Immature natural killer cell (primary cell): ENCODE measurements around the gene MSI1. TPM values are rescaled to one million over a fixed set of nuclear protein-coding genes. Genes with fewer than 3 reads are reported as not detected.

ENCODE experiments used
- DNase-seq, 3 donors: peaks; one replicate each; pipeline ENCODE4 v3.0.0; 2022; ENCODE audit warnings: mixed read lengths in 1 of 3
- H3K27ac Mint-ChIP-seq, 6 donors: one replicate each; pipeline ENCODE4 v1.8.0; 2020; ENCODE audit warnings: mixed read lengths in 6 of 6, mild to moderate bottlenecking in 5 of 6, inconsistent platforms in 4 of 6, moderate library complexity in 3 of 6
- H3K27me3 Mint-ChIP-seq, 3 donors: one replicate each; pipeline ENCODE4 v1.8.0; 2020 to 2021; ENCODE audit warnings: low read depth in 3 of 3, mild to moderate bottlenecking in 3 of 3, mixed read lengths in 3 of 3, moderate library complexity in 3 of 3, inconsistent platforms in 1 of 3
- H3K36me3 Mint-ChIP-seq, 3 donors: one replicate each; pipeline ENCODE4 v1.8.0; 2020; ENCODE audit warnings: mixed read lengths in 3 of 3, inconsistent platforms in 2 of 3, mild to moderate bottlenecking in 2 of 3
- H3K4me1 Mint-ChIP-seq, 2 donors: one replicate each; pipeline ENCODE4 v1.8.0; 2020; ENCODE audit warnings: inconsistent platforms in 2 of 2, mild to moderate bottlenecking in 2 of 2, mixed read lengths in 2 of 2, moderate library complexity in 1 of 2
- H3K4me3 Mint-ChIP-seq, 5 donors: one replicate each; pipeline ENCODE4 v1.8.0; 2020; ENCODE audit warnings: mild to moderate bottlenecking in 5 of 5, mixed read lengths in 5 of 5, inconsistent platforms in 3 of 5, moderate library complexity in 3 of 5
- H3K9me3 Mint-ChIP-seq, 6 donors: one replicate each; pipeline ENCODE4 v1.8.0; 2020; ENCODE audit warnings: mild to moderate bottlenecking in 6 of 6, mixed read lengths in 6 of 6, inconsistent platforms in 4 of 6, moderate library complexity in 3 of 6
- polyA plus RNA-seq, 3 donors: library from polyadenylated mRNA; unstranded; fragments of 300-500 nt; fragmentation: Illumina TruSeq; gene quantifications; one replicate each; pipeline ENCODE4 v1.2.3, GENCODE V29; 2021

Gene MSI1
- polyA plus RNA-seq, 3 donors from 2014 or later, result not detected

DNA sequence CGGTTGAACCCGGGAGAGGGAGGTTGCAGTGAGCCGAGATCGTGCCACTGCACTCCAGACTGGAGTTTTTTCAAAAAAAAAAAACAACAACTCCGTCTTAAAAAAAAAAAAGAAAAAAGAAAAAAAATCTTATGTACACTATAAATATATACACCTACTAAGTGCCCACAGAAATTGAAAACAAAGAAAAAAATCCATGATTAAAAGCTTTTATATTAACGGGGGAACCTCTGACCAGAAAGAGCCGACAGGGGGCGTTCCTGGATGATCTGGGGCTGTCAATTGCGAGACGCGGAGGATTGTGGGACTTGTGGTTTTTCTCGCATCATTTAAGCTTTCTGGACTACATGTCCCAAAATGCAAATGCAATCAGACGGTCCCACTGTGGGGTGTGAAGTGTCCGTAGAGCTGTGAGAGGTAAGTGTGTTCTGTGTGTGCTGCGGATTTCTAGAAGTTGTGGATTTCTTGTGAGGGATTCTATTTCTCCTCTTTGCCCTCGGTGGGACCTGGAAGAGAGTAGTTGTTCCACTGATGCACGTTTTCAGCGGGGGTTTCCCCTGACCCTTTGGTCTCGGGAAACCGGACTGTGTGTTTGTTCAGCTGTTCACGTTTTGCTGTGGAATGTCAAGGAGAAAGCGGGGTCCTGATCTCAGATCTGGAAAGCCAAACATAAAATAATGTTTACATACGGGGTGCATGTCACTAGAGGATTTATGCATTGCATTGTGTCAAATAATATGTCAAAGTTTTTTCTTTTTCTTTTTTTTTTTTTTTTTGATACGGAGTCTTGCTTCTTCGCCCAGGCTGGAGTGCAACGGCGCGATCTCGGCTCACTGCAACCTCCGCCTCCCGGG, 66.8 kb downstream of the MSI1 start, which contains the start of gene SIRT4:
Gene SIRT4 (plus strand): TSS at position 360 of the 854 bp plus-strand sequence. CDS start 1,241 bp downstream, outside the sequence.
- no peaks in the 10 kb centered on the region for H3K36me3 Mint-ChIP-seq
- peak; percentile 87 to 89 (median 88) for DNase-seq
- H3K9me3 Mint-ChIP-seq, result no peaks in the 10 kb centered on the region
- H3K27ac Mint-ChIP-seq, result peak within 1 kb of the TSS; percentile 82 to 93 (median 88)
- H3K4me1 Mint-ChIP-seq, result peaks cover 7 to 13% of the 10 kb centered on the region in 2 donors
- peak within 1 kb of the TSS; percentile 92 to 97 (median 94) for H3K4me3 Mint-ChIP-seq
- peaks cover 1 to 4% (median 3%) of the 10 kb centered on the region in 3 donors for H3K27me3 Mint-ChIP-seq

DNA sequence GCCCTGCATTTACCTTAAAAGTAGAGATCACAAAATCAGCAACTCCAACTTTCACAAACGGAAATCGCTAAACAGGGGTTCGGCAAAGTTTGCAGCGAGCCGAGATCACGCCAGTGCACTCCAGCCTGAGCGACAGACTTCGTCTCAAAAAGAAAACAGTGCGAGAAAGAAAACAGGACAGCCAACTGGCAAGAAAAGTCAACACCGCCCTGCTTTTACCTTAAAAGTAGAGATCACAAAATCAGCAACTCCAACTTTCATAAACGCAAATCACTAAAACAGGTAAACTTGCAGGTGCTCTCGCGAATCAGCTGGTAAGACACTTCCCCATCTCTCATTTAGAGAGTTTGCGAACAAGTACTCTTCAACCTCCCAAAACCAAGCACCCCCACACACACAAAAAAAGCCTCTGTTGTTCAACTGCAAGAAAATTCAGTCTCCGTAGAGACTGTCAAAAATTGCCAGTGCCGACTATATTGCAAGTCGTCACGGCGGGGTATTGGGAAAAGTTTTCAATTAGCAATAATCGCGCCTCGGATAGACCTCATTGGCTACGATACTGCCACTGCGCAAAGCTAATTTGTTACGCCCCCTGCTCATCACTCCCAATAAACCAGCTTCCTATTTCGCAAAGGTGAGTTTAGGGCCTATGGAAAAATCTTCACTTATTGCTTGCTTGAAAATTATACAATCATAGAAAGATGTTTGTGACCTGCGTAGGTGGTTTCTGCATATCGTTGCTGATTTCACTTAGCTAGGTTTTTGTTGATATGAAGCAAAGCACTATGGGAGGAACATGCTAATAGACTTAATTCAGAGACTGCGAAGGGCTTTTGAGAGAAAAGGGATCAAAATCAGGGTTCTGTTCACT, 76.1 kb downstream of the MSI1 start, which contains the start of gene RNU4-1:
Gene RNU4-1 (minus strand): TSS at position 577 of the 871 bp plus-strand sequence.
- Mint-ChIP-seq H3K27me3 (peaks cover 2 to 5% (median 5%) of the 10 kb centered on the region in 3 donors), H3K4me1 (peaks cover 0 to 6% of the 10 kb centered on the region in 2 donors), H3K36me3 (no peaks in the 10 kb centered on the region), H3K27ac (no peak within 1 kb of the TSS), H3K9me3 (no peaks in the 10 kb centered on the region), H3K4me3 (no peak within 1 kb of the TSS)
- peak; percentile 86 to 90 (median 89) for DNase-seq

DNA sequence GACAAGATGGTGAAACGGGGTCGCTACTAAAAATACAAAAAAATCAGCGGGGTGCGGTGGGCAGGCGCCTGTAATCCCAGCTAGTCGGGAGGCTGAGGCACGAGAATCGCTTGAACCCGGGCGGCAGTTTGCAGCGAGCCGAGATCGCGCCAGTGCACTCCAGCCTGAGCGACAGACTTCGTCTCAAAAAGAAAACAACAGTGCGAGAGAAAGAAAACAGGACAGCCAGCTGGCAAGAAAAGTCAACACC, 76.6 kb downstream of the MSI1 start:
- Mint-ChIP-seq H3K36me3 (no peaks in the 10 kb centered on the region), H3K27ac (no peak overlapping the region), H3K4me1 (peaks cover 0 to 6% of the 10 kb centered on the region in 2 donors), H3K27me3 (peaks cover 2 to 5% (median 3%) of the 10 kb centered on the region in 3 donors), H3K9me3 (no peaks in the 10 kb centered on the region), H3K4me3 (no peak overlapping the region)
- no peak for DNase-seq

Other genes with a start within 250 kb of the MSI1 start
- 10 to 100 TPM in 2 of 3 donors, 1 to 10 TPM in 1; 9.7 to 26.4 (median 11.3) TPM for gene GCN1, start 174.4 kb downstream of the MSI1 start, polyA plus RNA-seq
- gene RPLP0, start 168.1 kb downstream of the MSI1 start, polyA plus RNA-seq, result 1,000 to 10,000 TPM in 1 of 3 donors, 100 to 1,000 TPM in 2; 528 to 1,271 (median 768) TPM
- 100 to 1,000 TPM; 132 to 310 (median 240) TPM for gene PXN, start 103.4 kb downstream of the MSI1 start, polyA plus RNA-seq
- 10 to 100 TPM in 1 of 3 donors, not detected in 2; 70.0 TPM for gene RNU4-2, start 77.3 kb downstream of the MSI1 start, polyA plus RNA-seq
- gene RNU4-1, start 75.9 kb downstream of the MSI1 start, polyA plus RNA-seq, result not detected
- gene SIRT4, start 66.8 kb downstream of the MSI1 start, polyA plus RNA-seq, result 1 to 10 TPM in 2 of 3 donors, not detected in 1; 1.5 to 1.9 TPM
- gene PLA2G1B, start 41.4 kb downstream of the MSI1 start, polyA plus RNA-seq, result under 1 TPM in 1 of 3 donors, not detected in 2; 0.76 TPM
- 1,000 to 10,000 TPM in 2 of 3 donors, 100 to 1,000 TPM in 1; 859 to 1,309 (median 1,192) TPM for gene COX6A1, start 68.9 kb upstream of the MSI1 start, polyA plus RNA-seq
- gene TRIAP1, start 77.2 kb upstream of the MSI1 start, polyA plus RNA-seq, result 10 to 100 TPM; 66.4 to 76.8 (median 69.2) TPM
- gene GATC, start 77.3 kb upstream of the MSI1 start, polyA plus RNA-seq, result 10 to 100 TPM in 2 of 3 donors, 1 to 10 TPM in 1; 8.3 to 26.7 (median 23.3) TPM
- gene SRSF9, start 100.6 kb upstream of the MSI1 start, polyA plus RNA-seq, result 100 to 1,000 TPM; 221 to 292 (median 271) TPM
- 100 to 1,000 TPM; 399 to 508 (median 457) TPM for gene DYNLL1, start 126.9 kb upstream of the MSI1 start, polyA plus RNA-seq
- 10 to 100 TPM; 39.7 to 51.8 (median 49.6) TPM for gene COQ5, start 160.0 kb upstream of the MSI1 start, polyA plus RNA-seq
- gene RNF10, start 165.2 kb upstream of the MSI1 start, polyA plus RNA-seq, result 100 to 1,000 TPM in 1 of 3 donors, 10 to 100 TPM in 2; 60.3 to 154 (median 66.5) TPM
- gene POP5, start 212.2 kb upstream of the MSI1 start, polyA plus RNA-seq, result 100 to 1,000 TPM in 2 of 3 donors, 10 to 100 TPM in 1; 86.2 to 110 (median 101) TPM